HG03565 (cell line): ENCODE measurements around the gene DCP1A.
"Not testable (repeated sequence)": the region's sequence is repeated elsewhere in the genome, so short reads cannot be mapped to it uniquely, and the experiment has no call there.

Experiments
- ATAC-seq: cut with Tn5 transposase; IDR thresholded peaks from one replicate; pipeline ENCODE4 v1.9.1; 2021; ENCODE audit warnings: mild to moderate bottlenecking, moderate library complexity; ENCODE audit not compliant: unreplicated experiment

The DCP1A gene

DNA sequence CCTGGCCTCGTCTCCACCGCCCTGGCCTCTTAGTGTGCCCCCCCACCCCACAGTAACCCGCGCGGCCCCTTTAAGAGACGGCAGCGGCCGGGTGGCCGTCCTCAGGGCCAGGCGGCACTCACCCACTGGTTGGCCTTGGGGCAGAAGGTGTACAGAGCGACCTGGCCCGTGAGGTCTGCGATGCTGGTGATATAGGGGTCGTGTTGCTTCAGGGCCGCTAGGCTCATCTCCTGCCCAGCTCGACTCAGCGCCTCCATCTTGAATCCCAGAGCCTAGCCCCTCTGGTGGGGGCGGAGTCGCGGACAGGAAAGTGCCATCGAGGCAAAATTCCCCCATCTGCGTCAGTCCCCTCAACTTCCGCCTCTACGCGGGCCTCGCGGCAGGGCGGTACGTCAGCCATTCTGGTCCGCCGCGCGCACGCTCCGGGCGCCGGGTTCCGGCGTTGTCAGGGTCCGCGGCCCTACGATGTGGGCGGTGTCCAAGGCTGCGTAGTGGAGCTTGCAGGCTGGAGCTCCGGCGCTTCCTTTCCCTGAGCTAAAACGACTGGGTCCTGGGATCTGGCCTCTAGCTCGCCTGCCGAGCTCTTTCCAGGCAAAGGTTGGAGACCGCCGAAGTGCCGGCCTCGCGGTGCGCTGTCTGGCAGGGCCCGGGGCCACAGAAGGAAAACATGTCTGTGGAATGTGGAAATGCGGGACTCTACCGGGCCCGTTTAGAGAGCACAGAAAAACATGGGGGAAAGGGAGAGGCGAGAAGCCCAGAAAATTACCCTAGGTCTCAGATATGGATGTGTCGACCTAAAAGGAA lies at the start of gene DCP1A:
TSS of gene DCP1A (minus strand) at position 283 of the 804 bp plus-strand sequence. CDS start at position 257, 26 bp downstream.
- ATAC-seq: peak; percentile 96

GRCh38 chr3:53384465-53385423 lies 37.4 kb upstream of the DCP1A start:
- peak; percentile 40 for ATAC-seq

GRCh38 chr3:53382106-53382505 lies 34.8 kb upstream of the DCP1A start:
- ATAC-seq: no peak

DNA sequence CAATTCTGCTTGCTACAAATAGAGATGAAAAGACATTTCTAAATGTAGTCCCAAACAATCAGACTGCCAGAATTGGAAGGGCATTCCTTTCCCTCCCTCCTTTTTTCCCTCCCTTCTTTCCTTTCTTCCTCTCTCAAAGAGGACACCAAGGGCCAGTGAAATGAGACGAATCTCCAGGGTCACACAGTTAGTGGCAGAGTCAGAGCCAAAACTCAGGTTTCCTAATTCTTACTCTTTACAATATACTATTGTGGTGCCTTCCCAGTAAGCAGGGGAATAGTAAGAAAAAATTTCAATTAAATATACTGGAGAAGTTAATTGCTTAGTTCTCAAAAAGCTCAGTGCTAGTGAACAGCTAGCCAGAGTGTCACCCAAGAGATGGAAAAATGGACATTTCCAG lies 33.0 kb upstream of the DCP1A start:
- no peak for ATAC-seq

- ATAC-seq: no peak
Observed at GRCh38 chr3:53379898-53380297, 32.6 kb upstream of the DCP1A start.

GRCh38 chr3:53377794-53378193 lies 30.5 kb upstream of the DCP1A start:
- ATAC-seq: no peak

DNA sequence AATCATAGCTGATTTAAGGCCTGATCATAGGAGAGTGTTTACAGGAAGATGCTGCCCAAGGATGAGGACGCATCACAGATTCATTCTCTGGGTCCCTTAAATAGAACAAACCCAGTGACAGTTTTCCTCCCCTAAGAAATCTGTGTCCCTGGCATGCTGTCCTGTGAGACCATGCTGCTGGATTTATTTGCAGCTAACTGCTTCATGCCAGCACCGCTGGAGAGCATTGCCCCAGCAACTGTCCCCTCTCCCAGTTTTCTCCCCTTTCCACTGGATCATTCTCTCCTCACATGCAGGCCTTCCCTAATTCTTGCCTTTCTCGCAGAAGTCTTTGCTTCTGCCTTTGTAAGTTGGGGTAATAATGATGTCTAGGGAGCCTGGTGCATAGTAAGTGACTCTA lies 29.3 kb upstream of the DCP1A start:
- ATAC-seq: no peak

DNA sequence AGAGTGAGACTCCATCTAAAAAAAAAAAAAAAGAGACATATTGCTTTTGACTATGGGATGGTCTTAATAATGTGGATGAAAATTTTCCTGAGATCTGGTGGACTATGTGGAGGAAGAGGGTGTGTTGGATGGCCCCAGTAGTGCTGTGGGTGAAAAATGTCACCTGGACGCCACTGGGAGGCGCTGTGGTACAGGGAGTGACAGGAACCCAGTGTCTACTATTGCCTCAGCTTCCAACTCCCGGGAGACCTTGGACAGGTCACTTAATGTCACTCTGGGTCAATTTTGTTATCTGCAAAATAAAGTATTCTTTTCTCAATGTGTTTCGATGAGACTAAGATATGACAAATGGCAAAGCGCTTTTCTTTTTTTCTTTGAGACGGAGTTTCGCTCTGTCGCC lies 27.7 kb upstream of the DCP1A start:
- ATAC-seq: no peak

DNA sequence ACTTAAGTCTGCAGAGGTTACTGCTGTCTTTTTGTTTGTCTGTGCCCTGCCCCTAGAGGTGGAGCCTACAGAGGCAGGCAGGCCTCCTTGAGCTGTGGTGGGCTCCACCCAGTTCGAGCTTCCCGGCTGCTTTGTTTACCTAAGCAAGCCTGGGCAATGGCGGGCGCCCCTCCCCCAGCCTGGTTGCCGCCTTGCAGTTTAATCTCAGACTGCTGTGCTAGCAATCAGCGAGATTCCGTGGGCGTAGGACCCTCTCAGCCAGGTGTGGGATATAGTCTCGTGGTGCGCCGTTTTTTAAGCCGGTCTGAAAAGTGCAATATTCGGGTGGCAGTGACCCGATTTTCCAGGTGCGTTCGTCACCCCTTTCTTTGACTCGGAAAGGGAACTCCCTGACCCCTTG lies 23.4 kb upstream of the DCP1A start:
- not testable (repeated sequence) for ATAC-seq

DNA sequence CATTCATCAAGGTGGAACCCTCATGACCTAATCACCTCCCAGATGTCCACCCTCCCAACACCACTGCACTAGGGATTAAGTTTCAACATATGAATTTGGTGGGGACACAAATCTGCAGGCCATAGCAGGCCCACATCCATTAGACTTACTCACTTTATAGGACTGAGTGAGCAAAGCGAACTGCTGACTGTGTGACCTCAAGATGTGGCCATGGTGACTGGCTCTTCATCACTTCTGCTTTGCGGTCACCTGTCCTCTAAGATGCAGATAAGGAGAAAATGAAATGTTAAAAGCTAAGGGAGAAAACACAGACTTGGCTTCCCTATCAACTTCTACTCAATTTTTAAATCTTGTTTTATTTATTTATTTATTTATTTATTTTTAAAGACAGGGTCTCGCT lies 14.5 kb upstream of the DCP1A start:
- no peak for ATAC-seq

DNA sequence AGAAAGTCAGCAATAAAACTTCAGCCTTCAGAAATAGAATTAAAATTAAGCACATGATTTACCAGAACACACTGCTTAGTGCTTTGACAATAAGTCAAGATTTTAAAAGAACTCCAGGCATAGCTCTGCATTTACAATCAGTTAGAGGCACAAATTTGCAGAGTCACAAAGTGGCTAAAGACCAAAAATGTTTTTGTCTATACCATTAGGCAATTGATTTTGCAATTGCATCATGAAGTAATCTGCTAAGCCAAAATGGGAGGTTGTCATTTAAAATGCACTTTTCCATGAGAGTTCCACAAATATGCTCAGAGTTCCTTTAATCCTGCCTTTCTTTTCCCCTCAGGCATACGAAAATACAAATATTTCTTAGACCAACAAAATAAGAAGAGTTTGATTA lies 10.1 kb upstream of the DCP1A start:
- ATAC-seq: no peak

GRCh38 chr3:53354945-53355498 lies 7.7 kb upstream of the DCP1A start:
- ATAC-seq: no peak

DNA sequence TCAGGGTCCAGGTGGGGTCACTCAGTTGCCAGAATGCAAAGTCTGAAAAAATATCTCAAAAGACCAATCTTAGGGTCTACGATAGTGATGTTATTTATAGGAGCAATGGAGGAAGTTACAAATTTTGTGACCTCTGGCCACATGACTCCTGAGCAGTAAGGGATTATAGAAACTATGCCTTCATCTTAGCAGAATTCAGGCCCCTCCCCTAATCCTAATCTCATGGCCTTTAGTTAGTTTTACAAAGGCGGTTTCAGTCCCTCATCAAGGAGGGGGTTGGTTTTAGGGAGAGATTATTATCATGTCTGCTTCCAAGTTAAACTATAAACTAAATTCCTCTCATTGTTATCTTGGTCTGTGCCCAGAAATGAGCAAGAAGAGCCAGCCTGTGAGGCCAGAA lies 5.9 kb upstream of the DCP1A start:
- no peak for ATAC-seq

GRCh38 chr3:53350652-53351051 lies 3.3 kb upstream of the DCP1A start:
- no peak for ATAC-seq

GRCh38 chr3:53348118-53348517 lies 775 bp upstream of the DCP1A start:
- not testable (repeated sequence) for ATAC-seq

- no peak for ATAC-seq
Observed at GRCh38 chr3:53346922-53347260, 452 bp downstream of the DCP1A start.

- no peak for ATAC-seq
Observed at GRCh38 chr3:53346514-53346913, 829 bp downstream of the DCP1A start.

DNA sequence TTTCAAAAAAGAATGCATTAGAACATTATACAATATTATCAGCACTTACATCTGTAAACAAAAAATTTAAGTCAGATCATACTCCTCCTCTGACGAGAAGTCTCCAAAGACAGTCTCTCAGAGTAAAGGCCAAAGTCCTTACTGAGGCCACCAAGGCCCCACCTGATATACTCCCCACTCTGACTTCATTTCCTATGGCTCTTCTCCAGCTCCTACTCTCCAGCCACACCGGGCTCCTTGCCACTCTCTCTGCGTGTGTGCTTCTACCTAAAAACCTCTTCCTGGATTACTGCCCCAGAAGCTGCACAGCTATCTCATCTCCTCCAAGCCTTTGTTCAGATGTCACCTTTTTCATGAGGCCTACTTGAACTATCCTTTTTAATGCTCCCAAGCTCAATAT lies 5.0 kb downstream of the DCP1A start:
- ATAC-seq: no peak

DNA sequence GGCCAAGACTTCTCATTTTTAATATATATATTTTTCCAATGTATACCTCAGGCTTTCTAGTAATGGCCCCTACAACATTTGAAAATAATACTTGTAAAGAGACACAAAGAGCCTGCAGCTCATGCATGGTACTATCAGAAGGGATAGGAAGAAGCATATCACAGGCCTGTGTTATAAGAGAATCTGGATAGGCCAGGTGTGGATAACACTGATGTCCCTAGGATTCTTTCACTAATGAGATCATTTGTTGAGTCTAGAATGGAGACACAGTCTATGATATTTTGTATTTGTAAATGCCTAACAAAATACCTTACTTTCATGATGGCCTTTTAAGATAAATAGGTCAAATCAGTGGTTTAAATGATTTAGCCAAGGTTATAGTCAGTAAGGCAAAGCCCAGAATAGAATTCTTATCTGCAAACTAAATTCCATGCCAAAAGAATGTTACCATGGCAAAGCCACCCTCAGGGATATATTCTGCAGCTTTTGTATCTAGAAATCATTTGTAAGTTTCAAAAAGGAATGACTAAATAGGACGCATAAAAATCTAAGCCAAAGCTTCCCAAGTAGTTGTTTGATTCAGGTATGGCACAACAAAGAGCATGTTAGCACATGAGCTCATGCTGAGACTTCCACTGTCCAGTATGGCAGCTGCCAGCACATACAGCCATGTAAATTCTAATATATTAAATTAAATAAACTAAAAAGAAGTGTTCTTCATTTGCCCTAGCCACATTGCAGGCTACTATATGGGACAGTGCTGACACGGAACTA lies 10.0 kb downstream of the DCP1A start:
- ATAC-seq: no peak

- no peak for ATAC-seq
Observed at GRCh38 chr3:53334742-53335141, 12.6 kb downstream of the DCP1A start.

GRCh38 chr3:53331871-53332270 lies 15.5 kb downstream of the DCP1A start:
- no peak for ATAC-seq
